Neural cell (in vitro differentiated cells): ENCODE results near the gene PTRH1. TPM values are rescaled to one million over a fixed set of nuclear protein-coding genes. Genes with fewer than 3 reads are reported as not detected.

ENCODE experiments used
- H2AFZ ChIP-seq: fragments of 200-600, 300-800 bp; sonication (generic), shearing (Covaris generic); 2 replicates; pipeline ENCODE4 v1.6.0; 2014; ENCODE audit warnings: low read depth, mild to moderate bottlenecking, antibody characterized with exemption, low read length, moderate library complexity
- H3F3A ChIP-seq: fragments of 200-600 bp; shearing (Covaris generic); 2 replicates; pipeline ENCODE4 v1.6.1; 2016; ENCODE audit warnings: mild to moderate bottlenecking, moderate library complexity, mixed read lengths, antibody characterized with exemption, low read length; ENCODE audit not compliant: insufficient read depth, poor library complexity, severe bottlenecking
- H3K27ac ChIP-seq: fragments of 200-600, 300-800 bp; sonication (generic), shearing (Covaris generic); 2 replicates; pipeline ENCODE4 v1.5.1; 2014; ENCODE audit warnings: mild to moderate bottlenecking, low read length, moderate library complexity
- H3K27me3 ChIP-seq: fragments of 300-800, 200-600 bp; sonication (generic), shearing (Covaris generic); 2 replicates; pipeline ENCODE4 v1.6.0; 2014; ENCODE audit warnings: mild to moderate bottlenecking, low read depth, low read length, moderate library complexity; ENCODE audit not compliant: insufficient read depth
- H3K36me3 ChIP-seq: fragments of 300-800, 200-600 bp; sonication (generic), shearing (Covaris generic); 2 replicates; pipeline ENCODE4 v1.5.1; 2014; ENCODE audit warnings: mild to moderate bottlenecking, antibody characterized with exemption, low read length, moderate library complexity; ENCODE audit not compliant: insufficient read depth
- H3K4me2 ChIP-seq: fragments of 300-800, 200-600 bp; sonication (generic), shearing (Covaris generic); 2 replicates; pipeline ENCODE4 v1.6.0; 2014; ENCODE audit warnings: mild to moderate bottlenecking, low read length
- H3K4me3 ChIP-seq: fragments of 300-800, 200-600 bp; sonication (generic), shearing (Covaris generic); 2 replicates; pipeline ENCODE4 v1.5.1; 2014; ENCODE audit warnings: mild to moderate bottlenecking, low read length, moderate library complexity
- H3K79me2 ChIP-seq: fragments of 200-600 bp; shearing (Covaris generic); replicated peaks from 2 replicates; pipeline ENCODE4 v1.6.0; 2014; ENCODE audit warnings: mild to moderate bottlenecking, low read length, moderate library complexity; ENCODE audit not compliant: insufficient read depth
- H3K9ac ChIP-seq: fragments of 300-800, 200-600 bp; sonication (generic), shearing (Covaris generic); 2 replicates; pipeline ENCODE4 v1.6.1; 2016; ENCODE audit warnings: mild to moderate bottlenecking, low read length, mixed read lengths
- H3K9me2 ChIP-seq: fragments of 200-600 bp; shearing (Covaris generic); 2 replicates; pipeline ENCODE4 v1.6.1; 2016; ENCODE audit warnings: mild to moderate bottlenecking, low read length, mixed read lengths; ENCODE audit not compliant: insufficient read depth
- H3K9me3 ChIP-seq: fragments of 200-600, 300-800 bp; sonication (generic), shearing (Covaris generic); 2 replicates; pipeline ENCODE4 v1.6.1; 2016; ENCODE audit warnings: mild to moderate bottlenecking, mixed run types, low read length, moderate library complexity, mixed read lengths
- H4K20me1 ChIP-seq: fragments of 200-600 bp; shearing (Covaris generic); 2 replicates; pipeline ENCODE4 v1.6.1; 2016; ENCODE audit warnings: mild to moderate bottlenecking, mixed run types; ENCODE audit not compliant: insufficient read depth
- EP300 ChIP-seq: fragments of 450-650 bp; conservative IDR thresholded peaks from 2 replicates; pipeline ENCODE4 v1.6.1; 2014; ENCODE audit warnings: antibody characterized with exemption, mild to moderate bottlenecking, moderate library complexity; ENCODE audit not compliant: poor library complexity, severe bottlenecking
- EZH2 ChIP-seq: fragments of 200-600, 300-800 bp; shearing (Covaris generic), sonication (generic); IDR thresholded peaks from 2 replicates; pipeline ENCODE4 v1.6.1; 2014; ENCODE audit warnings: antibody characterized with exemption, low read length, borderline replicate concordance, mild to moderate bottlenecking; ENCODE audit not compliant: insufficient read depth, poor library complexity, severe bottlenecking
- MXI1 ChIP-seq: fragments of 450-650 bp; conservative IDR thresholded peaks from 2 replicates; pipeline ENCODE4 v1.6.1; 2014; ENCODE audit warnings: antibody characterized with exemption, mild to moderate bottlenecking; ENCODE audit not compliant: poor library complexity, severe bottlenecking
- POLR2AphosphoS5 ChIP-seq: IDR thresholded peaks from 2 replicates; pipeline ENCODE4 v1.6.1; 2012
- RAD21 ChIP-seq: fragments of 450-650 bp; conservative IDR thresholded peaks from 2 replicates; pipeline ENCODE4 v1.6.1; 2014; ENCODE audit warnings: antibody characterized with exemption, mild to moderate bottlenecking, moderate library complexity
- SMC3 ChIP-seq: fragments of 450-650 bp; conservative IDR thresholded peaks from 2 replicates; pipeline ENCODE4 v1.6.1; 2014; ENCODE audit warnings: antibody characterized with exemption, mild to moderate bottlenecking, moderate library complexity; ENCODE audit not compliant: poor library complexity
- TAF1 ChIP-seq: IDR thresholded peaks from 2 replicates; pipeline ENCODE4 v1.6.1; 2012; ENCODE audit warnings: low read depth
- polyA plus RNA-seq: library from polyadenylated mRNA; depleted of rRNA; stranded (reverse); fragments of >200 nt; gene quantifications from 2 replicates; pipeline ENCODE4 v1.2.3, GENCODE V29; 2014
- TF ChIP-seq, protein P1 (sequence below): IDR thresholded peaks from 2 replicates; pipeline ENCODE4 v1.6.1; 2012; ENCODE audit warnings: borderline replicate concordance
- TF ChIP-seq, protein P2 (sequence below): fragments of 450-650 bp; IDR thresholded peaks from 2 replicates; pipeline ENCODE4 v1.5.1; 2014; ENCODE audit warnings: antibody characterized with exemption, mild to moderate bottlenecking, moderate library complexity; ENCODE audit not compliant: poor library complexity, severe bottlenecking

PTRH1 gene
- polyA plus RNA-seq, 1 donor from 2014 or later, result 20.0 TPM

DNA sequence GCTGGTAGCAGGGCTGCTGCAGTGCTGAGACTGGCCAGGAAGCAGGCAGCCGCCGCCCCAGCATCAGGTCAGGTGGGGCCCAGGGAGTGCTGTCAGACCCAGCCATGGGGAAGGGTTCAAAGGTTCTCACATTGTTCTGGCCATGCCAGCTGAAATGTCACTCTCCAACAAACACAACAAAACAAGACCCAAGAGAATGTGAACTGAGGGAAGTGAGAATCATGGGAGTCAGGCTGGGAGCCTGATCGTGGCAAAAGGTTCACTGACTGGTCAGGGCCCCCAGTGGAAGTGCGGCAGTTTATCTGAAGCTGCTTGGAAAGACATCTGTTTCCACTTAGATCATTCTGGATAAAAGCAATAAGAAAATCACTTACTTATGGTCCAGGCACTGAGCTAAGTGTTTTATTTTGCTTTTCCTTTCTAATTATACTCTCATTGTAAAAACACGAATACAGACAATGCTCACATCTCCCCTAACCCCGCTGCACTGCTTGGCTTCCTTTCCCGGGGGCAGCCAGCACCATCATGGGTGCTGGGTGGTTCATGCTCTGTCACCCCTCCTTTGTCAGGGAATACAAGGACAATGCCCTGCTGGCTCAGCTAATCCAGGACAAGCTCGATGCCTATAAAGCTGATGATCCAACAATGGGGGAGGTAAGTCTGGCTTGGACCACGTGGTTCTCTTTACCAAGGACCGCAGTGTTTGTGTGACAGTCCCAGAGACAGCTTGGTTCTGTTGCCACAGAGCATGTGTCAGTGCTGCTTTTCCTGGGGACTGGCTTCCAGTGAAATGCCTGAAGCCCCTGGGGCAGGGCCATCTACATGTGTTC is 50.6 kb downstream of the PTRH1 start:
- Histone ChIP-seq H3K27me3 (no peaks in the 10 kb centered on the region), H3K4me2 (no peak overlapping the region), H3K4me3 (no peak overlapping the region), H3K9me2 (no peaks in the 10 kb centered on the region), H4K20me1 (no peaks in the 10 kb centered on the region), H3K9ac (no peak overlapping the region), H3K36me3 (no peaks in the 10 kb centered on the region), H3F3A (no peaks in the 10 kb centered on the region), H3K79me2 (no peaks in the 10 kb centered on the region), H3K9me3 (no peaks in the 10 kb centered on the region), H2AFZ (no peak overlapping the region), H3K27ac (no peak overlapping the region)
- no peak for TF ChIP-seq TAF1
- no peak for TF ChIP-seq POLR2AphosphoS5
- TF ChIP-seq, protein P1, sequence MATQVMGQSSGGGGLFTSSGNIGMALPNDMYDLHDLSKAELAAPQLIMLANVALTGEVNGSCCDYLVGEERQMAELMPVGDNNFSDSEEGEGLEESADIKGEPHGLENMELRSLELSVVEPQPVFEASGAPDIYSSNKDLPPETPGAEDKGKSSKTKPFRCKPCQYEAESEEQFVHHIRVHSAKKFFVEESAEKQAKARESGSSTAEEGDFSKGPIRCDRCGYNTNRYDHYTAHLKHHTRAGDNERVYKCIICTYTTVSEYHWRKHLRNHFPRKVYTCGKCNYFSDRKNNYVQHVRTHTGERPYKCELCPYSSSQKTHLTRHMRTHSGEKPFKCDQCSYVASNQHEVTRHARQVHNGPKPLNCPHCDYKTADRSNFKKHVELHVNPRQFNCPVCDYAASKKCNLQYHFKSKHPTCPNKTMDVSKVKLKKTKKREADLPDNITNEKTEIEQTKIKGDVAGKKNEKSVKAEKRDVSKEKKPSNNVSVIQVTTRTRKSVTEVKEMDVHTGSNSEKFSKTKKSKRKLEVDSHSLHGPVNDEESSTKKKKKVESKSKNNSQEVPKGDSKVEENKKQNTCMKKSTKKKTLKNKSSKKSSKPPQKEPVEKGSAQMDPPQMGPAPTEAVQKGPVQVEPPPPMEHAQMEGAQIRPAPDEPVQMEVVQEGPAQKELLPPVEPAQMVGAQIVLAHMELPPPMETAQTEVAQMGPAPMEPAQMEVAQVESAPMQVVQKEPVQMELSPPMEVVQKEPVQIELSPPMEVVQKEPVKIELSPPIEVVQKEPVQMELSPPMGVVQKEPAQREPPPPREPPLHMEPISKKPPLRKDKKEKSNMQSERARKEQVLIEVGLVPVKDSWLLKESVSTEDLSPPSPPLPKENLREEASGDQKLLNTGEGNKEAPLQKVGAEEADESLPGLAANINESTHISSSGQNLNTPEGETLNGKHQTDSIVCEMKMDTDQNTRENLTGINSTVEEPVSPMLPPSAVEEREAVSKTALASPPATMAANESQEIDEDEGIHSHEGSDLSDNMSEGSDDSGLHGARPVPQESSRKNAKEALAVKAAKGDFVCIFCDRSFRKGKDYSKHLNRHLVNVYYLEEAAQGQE, result no peak
- TF ChIP-seq EP300, result no peak
- no peak for TF ChIP-seq RAD21
- TF ChIP-seq MXI1, result no peak
- TF ChIP-seq SMC3, result no peak
- TF ChIP-seq EZH2, result no peak
- TF ChIP-seq, protein P2, sequence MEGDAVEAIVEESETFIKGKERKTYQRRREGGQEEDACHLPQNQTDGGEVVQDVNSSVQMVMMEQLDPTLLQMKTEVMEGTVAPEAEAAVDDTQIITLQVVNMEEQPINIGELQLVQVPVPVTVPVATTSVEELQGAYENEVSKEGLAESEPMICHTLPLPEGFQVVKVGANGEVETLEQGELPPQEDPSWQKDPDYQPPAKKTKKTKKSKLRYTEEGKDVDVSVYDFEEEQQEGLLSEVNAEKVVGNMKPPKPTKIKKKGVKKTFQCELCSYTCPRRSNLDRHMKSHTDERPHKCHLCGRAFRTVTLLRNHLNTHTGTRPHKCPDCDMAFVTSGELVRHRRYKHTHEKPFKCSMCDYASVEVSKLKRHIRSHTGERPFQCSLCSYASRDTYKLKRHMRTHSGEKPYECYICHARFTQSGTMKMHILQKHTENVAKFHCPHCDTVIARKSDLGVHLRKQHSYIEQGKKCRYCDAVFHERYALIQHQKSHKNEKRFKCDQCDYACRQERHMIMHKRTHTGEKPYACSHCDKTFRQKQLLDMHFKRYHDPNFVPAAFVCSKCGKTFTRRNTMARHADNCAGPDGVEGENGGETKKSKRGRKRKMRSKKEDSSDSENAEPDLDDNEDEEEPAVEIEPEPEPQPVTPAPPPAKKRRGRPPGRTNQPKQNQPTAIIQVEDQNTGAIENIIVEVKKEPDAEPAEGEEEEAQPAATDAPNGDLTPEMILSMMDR, result no peak

DNA sequence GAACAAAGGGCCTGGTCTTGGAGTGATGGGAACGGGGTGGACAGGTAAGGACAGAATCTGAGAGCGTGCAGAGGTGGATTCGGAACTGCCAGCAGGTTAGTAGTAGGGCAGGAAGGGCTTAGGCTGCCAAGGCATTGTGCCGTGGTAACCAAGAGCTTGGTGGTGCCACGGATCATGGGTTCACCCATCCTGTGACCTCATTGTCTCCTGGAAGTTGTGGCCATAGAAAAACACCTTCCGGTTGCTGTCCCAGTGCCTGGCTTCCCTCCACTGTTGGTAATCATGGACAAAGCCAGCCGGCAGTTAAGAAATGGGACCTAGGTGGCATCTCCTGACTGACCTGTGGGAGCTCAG is 51.2 kb downstream of the PTRH1 start:
- H3K27ac ChIP-seq, result no peak overlapping the region

More for the DNA sequence above, 51.2 kb downstream of the PTRH1 start:
- H3K9me3 ChIP-seq, result no peaks in the 10 kb centered on the region
- no peak overlapping the region for H3K9ac ChIP-seq
- TF ChIP-seq, protein P2, result no peak
- TF ChIP-seq, protein P1, result no peak
- no peak for TF ChIP-seq SMC3
- no peak for TF ChIP-seq TAF1
- H3K27me3 ChIP-seq, result no peaks in the 10 kb centered on the region
- H4K20me1 ChIP-seq, result no peaks in the 10 kb centered on the region
- H3K4me2 ChIP-seq, result no peak overlapping the region
- no peaks in the 10 kb centered on the region for H3F3A ChIP-seq
- H2AFZ ChIP-seq, result no peak overlapping the region
- no peaks in the 10 kb centered on the region for H3K79me2 ChIP-seq
- H3K4me3 ChIP-seq, result no peak overlapping the region
- no peaks in the 10 kb centered on the region for H3K36me3 ChIP-seq
- no peaks in the 10 kb centered on the region for H3K9me2 ChIP-seq
